Gastrocnemius medialis (tissue), 4 donors: ENCODE measurements around the gene SLC9A7. TPM values are rescaled to one million over a fixed set of nuclear protein-coding genes. Genes with fewer than 3 reads are reported as not detected.
"Not testable (repeated sequence)": the region's sequence is repeated elsewhere in the genome, so short reads cannot be mapped to it uniquely, and the experiment has no call there.

ENCODE experiments used
- ATAC-seq, 2 donors: fragments of 150-250 bp; one replicate each; pipeline ENCODE4 v1.9.1; 2016
- DNase-seq, 2 donors: peaks; one replicate each; pipeline ENCODE4 v3.0.0-alpha.2; 2019
- H3K27ac ChIP-seq, 4 donors: fragments of 200-600 bp; sonication (generic); 1 replicate in 1 of 4; 2 replicates in 3 of 4; pipeline ENCODE4 v1.5.1; 2016 to 2018; ENCODE audit warnings: mild to moderate bottlenecking in 2 of 4, moderate library complexity in 1 of 4
- H3K27me3 ChIP-seq, 3 donors: fragments of 200-600 bp; sonication (generic) in 2 of 3; 1 replicate in 1 of 3; 2 replicates in 2 of 3; pipeline versions ENCODE4 v1.5.1 to v1.6.0; 2016 to 2019; ENCODE audit warnings: mild to moderate bottlenecking in 1 of 3, moderate library complexity in 1 of 3
- H3K36me3 ChIP-seq, 2 donors: fragments of 200-600 bp; sonication (generic) in 1 of 2; one replicate each; pipeline ENCODE4 v1.5.1; 2017 to 2018
- H3K4me1 ChIP-seq, 2 donors: fragments of 200-600 bp; sonication (generic) in 1 of 2; one replicate each; pipeline ENCODE4 v1.5.1; 2016 to 2017; ENCODE audit warnings: mild to moderate bottlenecking in 2 of 2
- H3K4me3 ChIP-seq, 4 donors: fragments of 200-600 bp; sonication (generic) in 3 of 4; 1 replicate in 1 of 4; 2 replicates in 3 of 4; pipeline ENCODE4 v1.5.1; 2016 to 2019; ENCODE audit warnings: mild to moderate bottlenecking in 2 of 4
- H3K9me3 ChIP-seq, 3 donors: fragments of 200-600 bp; sonication (generic) in 2 of 3; 1 replicate in 1 of 3; 2 replicates in 2 of 3; pipeline ENCODE4 v1.5.1; 2016 to 2019
- POLR2A ChIP-seq, 2 donors: fragments of 450-650 bp; IDR thresholded peaks; one replicate each; pipeline ENCODE4 v1.6.1; 2017; ENCODE audit warnings: antibody characterized with exemption in 2 of 2, mild to moderate bottlenecking in 2 of 2, moderate library complexity in 2 of 2
- in situ Hi-C, 4 donors: fragments of 200-750 bp; cut with MboI; loops; one replicate each; pipeline versions ENCODE4 v1.15.0 to v1.8.0; 2017; ENCODE audit warnings: low sequenced_read_pairs in 4 of 4
- intact Hi-C: fragments of 100-400 bp; cut with DNase I; formaldehyde crosslinking; loops from one replicate; pipeline ENCODE4 v1.15.1; 2023; ENCODE audit warnings: low total_unique reads
- total RNA-seq, 4 donors: library from RNA; depleted of rRNA; stranded (reverse); fragments of >200 nt; gene quantifications; one replicate each; pipeline versions ENCODE4 v1.1.0 to v1.2.3, GENCODE V29; 2016
- TF ChIP-seq, protein P1 (sequence below), 5 experiments: fragments of 450-650 bp in 3 of 5; fragments of 200-600 bp in 2 of 5; sonication (generic) in 2 of 5; IDR thresholded peaks in 4 of 5; conservative IDR thresholded peaks in 1 of 5; 1 replicate in 4 of 5; 2 replicates in 1 of 5; pipeline ENCODE4 v1.5.1; 2016 to 2019; ENCODE audit warnings: antibody characterized with exemption in 5 of 5, mild to moderate bottlenecking in 3 of 5, moderate library complexity in 3 of 5

SLC9A7 gene
- total RNA-seq, 4 donors from 2014 or later: 13.3 to 27.4 (median 20.0) TPM

DNA sequence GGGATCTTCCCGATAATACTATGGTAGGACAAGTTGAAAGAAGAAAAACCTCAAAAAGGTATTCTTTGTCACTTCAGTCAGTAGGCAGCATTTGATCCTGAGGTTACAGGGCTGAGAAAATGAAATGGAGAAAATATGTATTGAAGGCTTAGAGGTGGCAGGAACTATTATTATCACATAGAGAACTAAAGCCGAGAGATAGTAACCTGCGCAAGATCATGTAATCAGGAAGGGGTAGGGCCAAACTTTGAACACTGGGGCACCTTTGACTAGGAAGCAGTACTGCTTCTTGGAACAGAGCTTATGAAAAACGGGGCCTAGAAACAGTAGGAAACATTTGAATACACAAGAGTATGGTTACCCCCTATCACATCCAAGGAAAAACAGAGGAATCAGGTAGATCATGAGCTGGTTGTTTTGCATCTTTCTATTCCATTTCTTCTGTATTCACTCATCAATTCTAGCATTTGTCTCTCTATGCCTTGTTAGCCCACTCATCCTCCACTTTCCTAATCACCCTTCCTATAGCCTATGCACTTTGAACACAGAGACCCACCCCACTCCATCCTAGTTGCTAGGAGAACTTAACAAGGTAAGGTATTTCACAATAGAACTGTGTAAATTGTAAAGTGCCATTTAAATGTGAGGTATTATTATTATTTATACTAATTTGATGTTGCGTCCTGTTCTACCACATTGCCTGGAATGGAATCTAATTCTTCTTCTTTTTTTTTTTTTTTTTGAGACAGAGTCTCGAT, 34.6 kb upstream of the SLC9A7 start:
- ATAC-seq: no peak
- no peaks in the 10 kb centered on the region for H3K9me3 ChIP-seq
- no peak overlapping the region for H3K27ac ChIP-seq
- in situ Hi-C loops: no loop called here
- intact Hi-C loops: no loop called here
- no peak overlapping the region for H3K4me3 ChIP-seq
- DNase-seq: no peak
- H3K27me3 ChIP-seq: no peaks in the 10 kb centered on the region
- H3K36me3 ChIP-seq: no peaks in the 10 kb centered on the region
- H3K4me1 ChIP-seq: no peaks in the 10 kb centered on the region
- TF ChIP-seq POLR2A (IDR thresholded peaks at IDR 0.05): no peak
- TF ChIP-seq, protein P1, sequence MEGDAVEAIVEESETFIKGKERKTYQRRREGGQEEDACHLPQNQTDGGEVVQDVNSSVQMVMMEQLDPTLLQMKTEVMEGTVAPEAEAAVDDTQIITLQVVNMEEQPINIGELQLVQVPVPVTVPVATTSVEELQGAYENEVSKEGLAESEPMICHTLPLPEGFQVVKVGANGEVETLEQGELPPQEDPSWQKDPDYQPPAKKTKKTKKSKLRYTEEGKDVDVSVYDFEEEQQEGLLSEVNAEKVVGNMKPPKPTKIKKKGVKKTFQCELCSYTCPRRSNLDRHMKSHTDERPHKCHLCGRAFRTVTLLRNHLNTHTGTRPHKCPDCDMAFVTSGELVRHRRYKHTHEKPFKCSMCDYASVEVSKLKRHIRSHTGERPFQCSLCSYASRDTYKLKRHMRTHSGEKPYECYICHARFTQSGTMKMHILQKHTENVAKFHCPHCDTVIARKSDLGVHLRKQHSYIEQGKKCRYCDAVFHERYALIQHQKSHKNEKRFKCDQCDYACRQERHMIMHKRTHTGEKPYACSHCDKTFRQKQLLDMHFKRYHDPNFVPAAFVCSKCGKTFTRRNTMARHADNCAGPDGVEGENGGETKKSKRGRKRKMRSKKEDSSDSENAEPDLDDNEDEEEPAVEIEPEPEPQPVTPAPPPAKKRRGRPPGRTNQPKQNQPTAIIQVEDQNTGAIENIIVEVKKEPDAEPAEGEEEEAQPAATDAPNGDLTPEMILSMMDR (IDR thresholded peaks at IDR 0.05 in 4 of 5, conservative IDR thresholded peaks at IDR 0.05 in 1 of 5): no peak

DNA sequence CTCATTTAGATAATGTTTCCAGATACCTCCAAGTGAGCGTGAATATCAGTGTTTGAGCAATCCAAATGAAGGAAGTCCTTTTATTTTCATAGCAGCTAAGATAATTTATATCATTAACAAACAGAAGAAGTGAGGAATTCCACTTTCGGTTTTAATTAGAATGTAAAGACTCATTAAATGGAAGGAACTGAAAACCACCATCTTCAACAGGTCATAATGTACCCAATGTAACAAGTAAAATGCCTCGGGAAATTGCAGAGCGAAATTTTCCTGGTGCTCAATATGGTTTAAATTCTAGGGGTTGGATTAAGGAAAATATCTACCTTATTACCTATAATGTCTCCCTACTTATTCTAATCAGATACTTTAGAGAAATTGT, 33.9 kb upstream of the SLC9A7 start:
- no peak for TF ChIP-seq POLR2A (IDR thresholded peaks at IDR 0.05)
- TF ChIP-seq, protein P1 (IDR thresholded peaks at IDR 0.05 in 4 of 5, conservative IDR thresholded peaks at IDR 0.05 in 1 of 5): no peak
- Histone ChIP-seq H3K27ac (no peak overlapping the region), H3K4me3 (no peak overlapping the region), H3K4me1 (no peaks in the 10 kb centered on the region), H3K9me3 (no peaks in the 10 kb centered on the region), H3K27me3 (no peaks in the 10 kb centered on the region), H3K36me3 (no peaks in the 10 kb centered on the region)
- ATAC-seq (no peak), DNase-seq (no peak)
- in situ Hi-C loops (no loop called here), intact Hi-C loops (no loop called here)

DNA sequence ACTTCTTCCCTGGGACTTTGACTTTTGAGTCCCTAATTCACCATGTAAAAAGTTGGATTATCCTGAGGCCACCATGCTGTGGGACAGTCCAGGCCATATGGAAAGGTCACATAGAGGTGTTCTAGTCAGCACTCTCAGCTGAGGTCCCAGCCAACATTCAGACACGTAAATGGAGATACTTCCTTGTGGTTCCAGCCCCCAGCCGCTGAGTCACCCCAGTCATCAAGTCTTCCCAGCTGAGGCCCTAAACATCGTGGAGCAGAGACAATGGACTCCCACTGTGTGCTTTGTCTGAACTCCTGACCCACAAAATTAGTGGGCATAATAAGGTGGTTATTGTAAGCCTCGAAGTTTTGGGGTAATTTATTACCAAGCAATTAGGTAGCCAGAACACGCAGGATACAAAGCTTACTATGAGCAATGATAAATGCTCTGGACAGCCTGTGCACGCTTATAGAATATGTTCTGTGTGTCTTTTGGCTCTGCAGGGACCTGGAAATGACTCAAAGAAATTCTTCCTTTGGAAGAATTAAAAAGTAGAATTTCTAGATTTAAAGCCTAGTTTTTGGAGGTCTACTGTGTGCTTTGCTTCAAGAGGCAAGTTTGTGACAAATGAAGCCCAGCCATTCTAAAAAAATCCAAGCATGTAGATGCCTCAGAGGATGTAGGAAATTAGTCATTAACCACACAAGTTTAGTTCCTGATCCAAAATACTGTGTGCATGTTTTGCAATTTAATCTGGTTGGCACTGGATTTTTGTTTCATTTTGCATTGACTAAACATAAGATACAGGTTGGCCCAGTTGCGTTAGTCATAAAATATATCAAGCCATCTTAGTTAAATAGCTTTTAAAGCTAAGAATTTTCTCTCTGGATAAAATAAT, 33.2 kb upstream of the SLC9A7 start:
- no peak for ATAC-seq
- no peak overlapping the region for H3K4me3 ChIP-seq
- in situ Hi-C loops (no loop called here), intact Hi-C loops (no loop called here)
- no peak for DNase-seq
- TF ChIP-seq POLR2A (IDR thresholded peaks at IDR 0.05): no peak
- TF ChIP-seq, protein P1 (IDR thresholded peaks at IDR 0.05 in 4 of 5, conservative IDR thresholded peaks at IDR 0.05 in 1 of 5): no peak
- H3K27me3 ChIP-seq: no peaks in the 10 kb centered on the region
- H3K36me3 ChIP-seq: no peaks in the 10 kb centered on the region
- no peaks in the 10 kb centered on the region for H3K4me1 ChIP-seq
- H3K9me3 ChIP-seq: no peaks in the 10 kb centered on the region
- peak overlapping the region in 1 of 4 donors; percentile 34 for H3K27ac ChIP-seq

DNA sequence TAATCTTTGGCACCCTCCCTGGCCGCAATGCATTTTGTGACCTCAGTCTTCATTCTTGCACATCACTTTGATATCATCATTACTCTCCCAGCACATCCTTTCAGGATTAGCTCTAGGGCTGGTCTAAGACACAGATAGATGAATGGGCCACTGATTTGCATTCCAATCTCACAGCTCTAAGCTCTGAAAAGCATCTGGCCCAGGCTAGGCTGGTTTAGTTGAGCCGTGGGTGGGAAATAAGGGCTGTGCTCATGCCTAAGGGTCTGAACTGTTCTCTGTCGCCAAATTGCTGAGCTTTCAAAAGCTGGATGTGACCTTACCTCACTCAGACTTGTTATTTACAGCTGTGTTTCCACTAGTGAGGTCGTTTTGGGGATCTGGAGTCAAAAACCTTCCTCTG, 30.0 kb upstream of the SLC9A7 start:
- intact Hi-C loops (no loop called here), in situ Hi-C loops (no loop called here)
- no peaks in the 10 kb centered on the region for H3K36me3 ChIP-seq
- no peak overlapping the region for H3K4me3 ChIP-seq
- no peak overlapping the region for H3K27ac ChIP-seq
- no peaks in the 10 kb centered on the region for H3K9me3 ChIP-seq
- no peak for TF ChIP-seq POLR2A (IDR thresholded peaks at IDR 0.05)
- TF ChIP-seq, protein P1 (IDR thresholded peaks at IDR 0.05 in 4 of 5, conservative IDR thresholded peaks at IDR 0.05 in 1 of 5): no peak
- ATAC-seq (no peak), DNase-seq (no peak)
- no peaks in the 10 kb centered on the region for H3K4me1 ChIP-seq
- H3K27me3 ChIP-seq: no peaks in the 10 kb centered on the region

DNA sequence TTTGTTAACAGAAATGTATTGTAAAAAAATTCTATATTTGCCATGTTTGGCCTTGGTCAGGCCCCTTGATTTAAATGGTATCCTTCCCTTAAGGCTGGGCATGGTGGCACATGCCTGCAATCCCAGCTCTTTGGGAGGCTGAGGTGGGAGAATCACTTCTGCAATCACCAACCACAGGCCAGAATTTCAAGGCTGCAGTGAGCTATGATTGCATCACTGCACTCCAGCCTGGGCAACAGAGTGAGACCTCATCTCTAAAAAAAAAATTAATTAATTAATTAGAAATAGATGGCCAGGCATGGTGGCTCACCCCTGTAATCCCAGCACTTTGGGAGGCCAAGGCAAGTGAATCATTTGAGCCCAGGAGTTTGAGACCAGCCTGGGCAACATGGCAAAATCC, 25.5 kb upstream of the SLC9A7 start:
- DNase-seq, H3K4me1 ChIP-seq, H3K9me3 ChIP-seq, ATAC-seq, in situ Hi-C loops, H3K4me3 ChIP-seq, H3K27ac ChIP-seq, H3K27me3 ChIP-seq, intact Hi-C loops, H3K36me3 ChIP-seq: not testable (repeated sequence)
